Measurements from ENCODE around the gene IGF2. TPM values are rescaled to one million over a fixed set of nuclear protein-coding genes. Genes with fewer than 3 reads are reported as not detected.

IGF2 gene
- total RNA-seq, 2 donors from 2014 or later, result 7.4 to 287 TPM

- peaks cover 4% of the 10 kb centered on the region for H3K27me3 Mint-ChIP-seq
- H3K4me1 Mint-ChIP-seq, result peaks cover 6% of the 10 kb centered on the region
- ATAC-seq (replicated peaks), result no peak
- H3K27ac Mint-ChIP-seq, result no peak overlapping the region
- no peaks in the 10 kb centered on the region for H3K9me3 Mint-ChIP-seq
- no peak overlapping the region for H3K4me3 Mint-ChIP-seq
- no peaks in the 10 kb centered on the region for H3K36me3 Mint-ChIP-seq (ENCODE audit: low read depth)
These were observed 42.9 kb downstream of the IGF2 start for GRCh38 chr11:2096011-2096918.

- Mint-ChIP-seq H3K27me3 (peaks cover 4% of the 10 kb centered on the region), H3K27ac (no peak overlapping the region), H3K9me3 (no peaks in the 10 kb centered on the region), H3K36me3 (ENCODE audit: low read depth) (no peaks in the 10 kb centered on the region), H3K4me3 (no peak overlapping the region), H3K4me1 (peaks cover 6% of the 10 kb centered on the region)
- ATAC-seq (replicated peaks), result no peak
These were observed 43.6 kb downstream of the IGF2 start for GRCh38 chr11:2095542-2095941.

- Mint-ChIP-seq H3K36me3 (ENCODE audit: low read depth) (no peaks in the 10 kb centered on the region), H3K4me3 (no peak overlapping the region), H3K27ac (no peak overlapping the region), H3K27me3 (peaks cover 4% of the 10 kb centered on the region), H3K9me3 (no peaks in the 10 kb centered on the region), H3K4me1 (peaks cover 6% of the 10 kb centered on the region)
- ATAC-seq (replicated peaks), result no peak
These were observed 44.0 kb downstream of the IGF2 start for GRCh38 chr11:2095198-2095520.

- Mint-ChIP-seq H3K27me3 (peaks cover 4% of the 10 kb centered on the region), H3K9me3 (no peaks in the 10 kb centered on the region), H3K27ac (no peak overlapping the region), H3K4me3 (no peak overlapping the region), H3K4me1 (peaks cover 6% of the 10 kb centered on the region), H3K36me3 (ENCODE audit: low read depth) (no peaks in the 10 kb centered on the region)
- ATAC-seq (replicated peaks), result no peak
These were observed 44.6 kb downstream of the IGF2 start for GRCh38 chr11:2094354-2095197.

GRCh38 chr11:2093575-2094353 lies 45.4 kb downstream of the IGF2 start:
- no peaks in the 10 kb centered on the region for H3K9me3 Mint-ChIP-seq
- peak overlapping the region; percentile 31 for H3K27ac Mint-ChIP-seq
- peak overlapping the region; percentile 18 for H3K4me3 Mint-ChIP-seq
- no peak for ATAC-seq (replicated peaks)
- no peaks in the 10 kb centered on the region for H3K36me3 Mint-ChIP-seq (ENCODE audit: low read depth)
- peaks cover 11% of the 10 kb centered on the region for H3K4me1 Mint-ChIP-seq
- peaks cover 4% of the 10 kb centered on the region for H3K27me3 Mint-ChIP-seq

- no peaks in the 10 kb centered on the region for H3K9me3 Mint-ChIP-seq
- peak overlapping the region; percentile 18 for H3K4me3 Mint-ChIP-seq
- no peaks in the 10 kb centered on the region for H3K36me3 Mint-ChIP-seq (ENCODE audit: low read depth)
- H3K4me1 Mint-ChIP-seq, result peaks cover 11% of the 10 kb centered on the region
- ATAC-seq (replicated peaks), result peak; percentile 63
- peak overlapping the region; percentile 31 for H3K27ac Mint-ChIP-seq
- H3K27me3 Mint-ChIP-seq, result peaks cover 7% of the 10 kb centered on the region
These were observed 46.2 kb downstream of the IGF2 start for GRCh38 chr11:2092956-2093412.

- Mint-ChIP-seq H3K27me3 (peaks cover 7% of the 10 kb centered on the region), H3K4me1 (peaks cover 11% of the 10 kb centered on the region), H3K4me3 (no peak overlapping the region), H3K27ac (no peak overlapping the region), H3K36me3 (ENCODE audit: low read depth) (no peaks in the 10 kb centered on the region), H3K9me3 (no peaks in the 10 kb centered on the region)
- ATAC-seq (replicated peaks), result no peak
These were observed 46.7 kb downstream of the IGF2 start for GRCh38 chr11:2092464-2092910.

GRCh38 chr11:2091786-2092463 lies 47.3 kb downstream of the IGF2 start:
- Mint-ChIP-seq H3K9me3 (no peaks in the 10 kb centered on the region), H3K36me3 (ENCODE audit: low read depth) (no peaks in the 10 kb centered on the region), H3K4me3 (no peak overlapping the region), H3K4me1 (peaks cover 11% of the 10 kb centered on the region), H3K27ac (no peak overlapping the region), H3K27me3 (peaks cover 7% of the 10 kb centered on the region)
- ATAC-seq (replicated peaks), result no peak

- peaks cover 11% of the 10 kb centered on the region for H3K4me1 Mint-ChIP-seq
- H3K4me3 Mint-ChIP-seq, result no peak overlapping the region
- no peaks in the 10 kb centered on the region for H3K36me3 Mint-ChIP-seq (ENCODE audit: low read depth)
- no peaks in the 10 kb centered on the region for H3K9me3 Mint-ChIP-seq
- no peak for ATAC-seq (replicated peaks)
- peaks cover 7% of the 10 kb centered on the region for H3K27me3 Mint-ChIP-seq
- no peak overlapping the region for H3K27ac Mint-ChIP-seq
These were observed 48.0 kb downstream of the IGF2 start for GRCh38 chr11:2091112-2091746.

- Mint-ChIP-seq H3K36me3 (ENCODE audit: low read depth) (no peaks in the 10 kb centered on the region), H3K4me1 (peaks cover 11% of the 10 kb centered on the region), H3K27ac (no peak overlapping the region), H3K9me3 (no peaks in the 10 kb centered on the region), H3K4me3 (no peak overlapping the region), H3K27me3 (peaks cover 7% of the 10 kb centered on the region)
- no peak for ATAC-seq (replicated peaks)
These were observed 48.7 kb downstream of the IGF2 start for GRCh38 chr11:2090172-2091111.

GRCh38 chr11:2089536-2090165 lies 49.5 kb downstream of the IGF2 start:
- H3K4me3 Mint-ChIP-seq, result no peak overlapping the region
- H3K27ac Mint-ChIP-seq, result peak overlapping the region; percentile 64
- no peaks in the 10 kb centered on the region for H3K9me3 Mint-ChIP-seq
- ATAC-seq (replicated peaks), result peak; percentile 91
- no peaks in the 10 kb centered on the region for H3K36me3 Mint-ChIP-seq (ENCODE audit: low read depth)
- H3K4me1 Mint-ChIP-seq, result peaks cover 11% of the 10 kb centered on the region
- H3K27me3 Mint-ChIP-seq, result peaks cover 11% of the 10 kb centered on the region

GRCh38 chr11:2088746-2089535 lies 50.2 kb downstream of the IGF2 start:
- H3K4me3 Mint-ChIP-seq, result no peak overlapping the region
- H3K27ac Mint-ChIP-seq, result peak overlapping the region; percentile 64
- H3K9me3 Mint-ChIP-seq, result peaks cover under 1% of the 10 kb centered on the region
- peaks cover 11% of the 10 kb centered on the region for H3K27me3 Mint-ChIP-seq
- ATAC-seq (replicated peaks), result peak; percentile 66
- no peaks in the 10 kb centered on the region for H3K36me3 Mint-ChIP-seq (ENCODE audit: low read depth)
- peaks cover 11% of the 10 kb centered on the region for H3K4me1 Mint-ChIP-seq

Data from activated T-helper 17 cell treated with anti-CD3 and anti-CD28 coated beads, Interleukin-2, amount 50 U/mL, for 72 hours (primary cell).